ENCODE data around the gene TRAK1.

Gene TRAK1

DNA sequence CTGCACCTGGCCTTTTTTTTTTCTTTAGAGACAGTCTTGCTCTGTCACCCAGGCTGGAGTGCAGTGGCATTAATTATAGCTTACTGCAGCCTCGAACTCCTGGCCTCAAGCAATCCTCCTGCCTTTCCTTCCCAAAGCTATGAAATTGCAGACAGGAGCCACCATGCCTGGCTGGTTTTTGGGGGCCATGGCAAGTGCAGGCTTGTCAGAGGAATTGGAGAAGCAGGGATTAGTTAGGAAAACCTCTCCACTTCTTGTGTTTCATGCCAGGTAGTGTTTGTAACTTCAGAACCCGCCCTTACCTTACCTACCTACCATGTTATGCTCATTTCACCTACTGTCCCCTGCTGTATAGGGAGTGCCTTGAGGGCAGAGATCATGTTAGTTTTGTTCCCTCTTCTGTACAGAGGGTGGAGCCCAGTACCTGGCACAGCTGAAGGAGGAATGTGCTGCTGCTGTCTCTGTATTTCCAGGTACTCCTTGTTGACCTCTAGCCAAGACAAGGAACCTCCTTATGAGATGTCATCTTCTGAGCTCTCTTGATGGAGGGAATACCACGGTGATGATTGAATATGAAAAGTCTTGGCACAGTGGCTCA, 43.8 kb downstream of the TRAK1 start:
- ChIA-PET CTCF (interaction anchor here (1.1 to 2.1 kb wide), 7 partner anchors 10 to 65 kb away, joined by 3 to 12 read pairs (median 4); no protein-coding TSS in a partner anchor), POLR2A (no interaction called here)
- DNase-seq (ENCODE audit: extremely low spot score) = no peak
- TF ChIP-seq, protein P1, sequence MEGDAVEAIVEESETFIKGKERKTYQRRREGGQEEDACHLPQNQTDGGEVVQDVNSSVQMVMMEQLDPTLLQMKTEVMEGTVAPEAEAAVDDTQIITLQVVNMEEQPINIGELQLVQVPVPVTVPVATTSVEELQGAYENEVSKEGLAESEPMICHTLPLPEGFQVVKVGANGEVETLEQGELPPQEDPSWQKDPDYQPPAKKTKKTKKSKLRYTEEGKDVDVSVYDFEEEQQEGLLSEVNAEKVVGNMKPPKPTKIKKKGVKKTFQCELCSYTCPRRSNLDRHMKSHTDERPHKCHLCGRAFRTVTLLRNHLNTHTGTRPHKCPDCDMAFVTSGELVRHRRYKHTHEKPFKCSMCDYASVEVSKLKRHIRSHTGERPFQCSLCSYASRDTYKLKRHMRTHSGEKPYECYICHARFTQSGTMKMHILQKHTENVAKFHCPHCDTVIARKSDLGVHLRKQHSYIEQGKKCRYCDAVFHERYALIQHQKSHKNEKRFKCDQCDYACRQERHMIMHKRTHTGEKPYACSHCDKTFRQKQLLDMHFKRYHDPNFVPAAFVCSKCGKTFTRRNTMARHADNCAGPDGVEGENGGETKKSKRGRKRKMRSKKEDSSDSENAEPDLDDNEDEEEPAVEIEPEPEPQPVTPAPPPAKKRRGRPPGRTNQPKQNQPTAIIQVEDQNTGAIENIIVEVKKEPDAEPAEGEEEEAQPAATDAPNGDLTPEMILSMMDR (IDR thresholded peaks at IDR 0.05; ENCODE audit: control extremely low read depth, extremely low read depth, low read depth, missing control alignments) = no peak

GRCh38 chr3:42139621-42140453, 48.7 kb downstream of the TRAK1 start:
- TF ChIP-seq, protein P1 (IDR thresholded peaks at IDR 0.05; ENCODE audit: control extremely low read depth, extremely low read depth, low read depth, missing control alignments) = no peak
- CTCF ChIA-PET = interaction anchor here (1.2 to 1.9 kb wide), 2 partner anchors 20 to 52 kb away, joined by 3 to 7 read pairs; no protein-coding TSS in a partner anchor
- DNase-seq (ENCODE audit: extremely low spot score) = no peak
- POLR2A ChIA-PET = no interaction called here

- ChIA-PET POLR2A (no interaction called here), CTCF (interaction anchor here (1.2 to 1.9 kb wide), 2 partner anchors 21 to 51 kb away, joined by 3 to 7 read pairs; no protein-coding TSS in a partner anchor)
- TF ChIP-seq, protein P1 (IDR thresholded peaks at IDR 0.05; ENCODE audit: control extremely low read depth, extremely low read depth, low read depth, missing control alignments) = no peak
- no peak for DNase-seq (ENCODE audit: extremely low spot score)
These were observed 49.6 kb downstream of the TRAK1 start for GRCh38 chr3:42140665-42141203.

DNA sequence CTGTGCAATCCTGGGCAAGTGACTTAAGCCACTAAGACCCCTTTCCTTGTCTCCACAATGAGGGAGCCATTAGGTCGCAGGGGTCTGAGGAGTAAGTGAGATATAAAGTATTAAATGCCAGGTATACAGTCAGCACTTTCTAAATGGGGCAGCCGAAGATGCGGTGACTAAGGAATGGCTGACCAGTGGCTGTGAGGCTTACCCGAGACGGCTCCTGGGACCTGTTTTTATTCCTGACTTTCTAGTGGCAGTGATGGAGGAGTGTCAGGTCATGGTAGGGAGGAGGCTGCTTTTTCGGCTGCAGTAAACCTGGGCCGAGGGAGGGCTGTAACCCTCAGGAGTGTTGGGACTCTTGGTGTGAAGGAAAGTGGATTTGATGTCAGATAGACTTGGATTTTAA, 52.3 kb downstream of the TRAK1 start:
- POLR2A ChIA-PET = no interaction called here
- no peak for DNase-seq (ENCODE audit: extremely low spot score)
- CTCF ChIA-PET = interaction anchor here (1.1 to 3.0 kb wide), 5 partner anchors 12 to 76 kb away, joined by 3 to 12 read pairs (median 4); no protein-coding TSS in a partner anchor
- TF ChIP-seq, protein P1 (IDR thresholded peaks at IDR 0.05; ENCODE audit: control extremely low read depth, extremely low read depth, low read depth, missing control alignments) = no peak

DNA sequence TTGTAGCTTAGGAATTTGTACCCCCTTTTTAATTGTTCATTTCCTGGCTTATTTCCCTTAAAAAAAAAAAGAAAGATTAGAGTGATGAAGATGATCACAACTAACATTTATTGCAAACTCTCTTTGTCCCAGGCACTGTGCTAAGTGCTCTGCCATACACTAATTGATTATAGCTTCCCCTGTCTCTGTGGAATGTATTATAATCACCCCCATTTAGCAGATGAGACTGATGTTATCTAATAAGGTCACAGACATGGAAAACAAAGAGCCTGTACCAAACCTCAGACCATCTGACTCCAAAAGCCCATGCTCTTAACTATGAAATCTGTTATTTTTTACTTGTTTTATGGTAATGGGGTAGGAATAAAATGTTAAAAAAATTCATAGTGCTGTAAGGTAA, 53.1 kb downstream of the TRAK1 start:
- CTCF ChIA-PET = interaction anchor here (1.0 to 3.0 kb wide), 6 partner anchors 11 to 75 kb away, joined by 3 to 12 read pairs (median 4); no protein-coding TSS in a partner anchor
- TF ChIP-seq, protein P1 (IDR thresholded peaks at IDR 0.05; ENCODE audit: control extremely low read depth, extremely low read depth, low read depth, missing control alignments) = no peak
- no peak for DNase-seq (ENCODE audit: extremely low spot score)
- POLR2A ChIA-PET = no interaction called here

- TF ChIP-seq, protein P1 (IDR thresholded peaks at IDR 0.05; ENCODE audit: control extremely low read depth, extremely low read depth, low read depth, missing control alignments) = no peak
- CTCF ChIA-PET = no interaction called here
- POLR2A ChIA-PET = no interaction called here
- DNase-seq (ENCODE audit: extremely low spot score) = no peak
These were observed 57.1 kb downstream of the TRAK1 start for GRCh38 chr3:42148086-42148848.

Measured in GM10248 (cell line).